ENCODE measurements around the gene GALNT13.

The GALNT13 gene

GRCh38 chr2:153880926-153881325 is 9.2 kb downstream of the GALNT13 start:
- H3K14ac ChIP-seq (ENCODE audit: low read length), result no peak overlapping the region
- H2BK120ac ChIP-seq (ENCODE audit: low read depth, low read length), result no peak overlapping the region
- no peak overlapping the region for H4K91ac ChIP-seq (ENCODE audit: low read depth, low read length, poor library complexity)
- DNase-seq (ENCODE audit: low spot score), result no peak
- H3K9ac ChIP-seq (ENCODE audit: low read depth, low read length, poor library complexity), result no peak overlapping the region
- H3K4me2 ChIP-seq (ENCODE audit: insufficient read depth, low read length, poor library complexity, severe bottlenecking), result no peak overlapping the region
- no peak overlapping the region for H2AFZ ChIP-seq (ENCODE audit: low read length)
- no peak overlapping the region for H2BK5ac ChIP-seq (ENCODE audit: low read length)
- H3K27ac ChIP-seq (replicated peaks; ENCODE audit: low read length), result no peak overlapping the region
- no peak overlapping the region for H3K23ac ChIP-seq (ENCODE audit: low read depth, low read length, poor library complexity)
- H3K9me3 ChIP-seq (replicated peaks in 1 of 2; ENCODE audit: control insufficient read depth in 2 of 2, insufficient read depth in 1 of 2, low read depth in 1 of 2, low read length in 2 of 2), result no peaks in the 10 kb centered on the region
- no peak overlapping the region for H3K4ac ChIP-seq (ENCODE audit: low read length)
- H3K27me3 ChIP-seq (ENCODE audit: control insufficient read depth in 3 of 3, insufficient read depth in 3 of 3, low read depth in 1 of 3, low read length in 3 of 3), result no peaks in the 10 kb centered on the region
- no peak overlapping the region for H3K4me3 ChIP-seq (ENCODE audit: low read length in 2 of 2)
- no peak overlapping the region for H4K8ac ChIP-seq (ENCODE audit: low read depth, low read length)
- no peaks in the 10 kb centered on the region for H3K36me3 ChIP-seq (replicated peaks in 1 of 2; ENCODE audit: control insufficient read depth in 2 of 2, insufficient read depth in 2 of 2, low read length in 2 of 2)
- H2BK12ac ChIP-seq (ENCODE audit: low read length), result no peak overlapping the region
- H3K4me1 ChIP-seq (ENCODE audit: control insufficient read depth in 2 of 2, insufficient read depth in 1 of 2, low read depth in 1 of 2, low read length in 2 of 2), result no peaks in the 10 kb centered on the region
- no peaks in the 10 kb centered on the region for H3K79me1 ChIP-seq (ENCODE audit: low read depth, low read length)
- H2AK5ac ChIP-seq (ENCODE audit: low read depth, low read length), result no peak overlapping the region
- H2BK15ac ChIP-seq (ENCODE audit: low read length), result no peak overlapping the region
- H3K18ac ChIP-seq (ENCODE audit: low read length), result no peak overlapping the region
- WGBS, 2 donors (ENCODE audit: extremely low coverage in 2 of 2, insufficient read length in 2 of 2, insufficient replicate concordance in 1 of 2), result no CpG with 5 or more reads among the region's 2 CpGs

DNA sequence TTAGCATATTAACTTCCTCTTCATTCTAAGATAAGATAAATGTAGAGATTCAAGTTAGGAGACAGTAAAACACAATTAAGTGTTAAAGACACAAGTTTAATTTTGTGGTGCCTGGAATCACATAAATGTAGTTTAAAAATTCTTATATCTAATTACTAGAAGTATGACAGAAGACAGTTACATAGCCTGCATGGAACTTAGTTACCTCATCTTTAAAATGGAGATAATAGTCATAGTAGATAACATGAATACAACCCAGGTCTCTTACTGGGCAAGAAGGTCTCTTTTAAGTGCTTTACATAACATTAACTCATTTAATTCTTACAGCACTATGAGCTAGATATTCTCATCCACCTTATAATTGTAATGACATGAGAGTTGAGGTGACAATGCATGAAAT is 15.1 kb downstream of the GALNT13 start:
- H3K18ac ChIP-seq (ENCODE audit: low read length), result no peak overlapping the region
- H3K79me1 ChIP-seq (ENCODE audit: low read depth, low read length), result no peaks in the 10 kb centered on the region
- H3K36me3 ChIP-seq (replicated peaks in 1 of 2; ENCODE audit: control insufficient read depth in 2 of 2, insufficient read depth in 2 of 2, low read length in 2 of 2), result no peaks in the 10 kb centered on the region
- H3K4ac ChIP-seq (ENCODE audit: low read length), result no peak overlapping the region
- H2BK120ac ChIP-seq (ENCODE audit: low read depth, low read length), result no peak overlapping the region
- no peak overlapping the region for H3K4me2 ChIP-seq (ENCODE audit: insufficient read depth, low read length, poor library complexity, severe bottlenecking)
- H2BK12ac ChIP-seq (ENCODE audit: low read length), result no peak overlapping the region
- H3K9ac ChIP-seq (ENCODE audit: low read depth, low read length, poor library complexity), result no peak overlapping the region
- H3K4me1 ChIP-seq (ENCODE audit: control insufficient read depth in 2 of 2, insufficient read depth in 1 of 2, low read depth in 1 of 2, low read length in 2 of 2), result peaks cover 0 to 11% of the 10 kb centered on the region in 2 donors
- no peak overlapping the region for H2BK5ac ChIP-seq (ENCODE audit: low read length)
- H3K27me3 ChIP-seq (ENCODE audit: control insufficient read depth in 3 of 3, insufficient read depth in 3 of 3, low read depth in 1 of 3, low read length in 3 of 3), result no peaks in the 10 kb centered on the region
- no peak overlapping the region for H4K91ac ChIP-seq (ENCODE audit: low read depth, low read length, poor library complexity)
- H4K8ac ChIP-seq (ENCODE audit: low read depth, low read length), result no peak overlapping the region
- H3K14ac ChIP-seq (ENCODE audit: low read length), result no peak overlapping the region
- DNase-seq (ENCODE audit: low spot score), result no peak
- no peaks in the 10 kb centered on the region for H3K9me3 ChIP-seq (replicated peaks in 1 of 2; ENCODE audit: control insufficient read depth in 2 of 2, insufficient read depth in 1 of 2, low read depth in 1 of 2, low read length in 2 of 2)
- H3K23ac ChIP-seq (ENCODE audit: low read depth, low read length, poor library complexity), result no peak overlapping the region
- no peak overlapping the region for H2AK5ac ChIP-seq (ENCODE audit: low read depth, low read length)
- no peak overlapping the region for H2AFZ ChIP-seq (ENCODE audit: low read length)
- H3K4me3 ChIP-seq (ENCODE audit: low read length in 2 of 2), result no peak overlapping the region
- H3K27ac ChIP-seq (replicated peaks; ENCODE audit: low read length), result no peak overlapping the region
- H2BK15ac ChIP-seq (ENCODE audit: low read length), result no peak overlapping the region

DNA sequence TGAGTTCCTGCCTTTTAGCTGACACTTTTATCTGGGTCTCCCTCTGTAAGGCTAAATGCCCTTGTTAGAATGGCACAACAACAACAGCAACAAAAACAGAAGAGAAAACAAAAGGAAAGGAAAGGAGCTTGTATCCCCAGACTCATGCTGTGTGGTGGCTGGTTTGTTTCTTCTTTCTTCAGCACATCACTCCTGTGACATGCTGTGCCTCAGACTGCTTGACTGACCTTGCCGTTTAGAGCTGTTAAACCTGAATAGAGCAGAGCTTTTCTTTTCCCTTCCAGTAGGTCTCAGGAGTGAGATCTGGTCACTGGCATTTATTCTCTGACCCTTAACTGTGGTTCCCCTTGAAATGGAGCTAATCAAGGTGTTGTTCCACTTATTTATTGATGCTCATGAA is 18.9 kb downstream of the GALNT13 start:
- H2BK15ac ChIP-seq (ENCODE audit: low read length), result no peak overlapping the region
- no peak overlapping the region for H3K9ac ChIP-seq (ENCODE audit: low read depth, low read length, poor library complexity)
- no CpG with 5 or more reads among the region's 1 CpG for WGBS, 2 donors (ENCODE audit: extremely low coverage in 2 of 2, insufficient read length in 2 of 2, insufficient replicate concordance in 1 of 2)
- no peaks in the 10 kb centered on the region for H3K36me3 ChIP-seq (replicated peaks in 1 of 2; ENCODE audit: control insufficient read depth in 2 of 2, insufficient read depth in 2 of 2, low read length in 2 of 2)
- H2AK5ac ChIP-seq (ENCODE audit: low read depth, low read length), result no peak overlapping the region
- no peak overlapping the region for H3K27ac ChIP-seq (replicated peaks; ENCODE audit: low read length)
- H4K91ac ChIP-seq (ENCODE audit: low read depth, low read length, poor library complexity), result no peak overlapping the region
- H3K14ac ChIP-seq (ENCODE audit: low read length), result no peak overlapping the region
- no peak overlapping the region for H3K18ac ChIP-seq (ENCODE audit: low read length)
- H3K27me3 ChIP-seq (ENCODE audit: control insufficient read depth in 3 of 3, insufficient read depth in 3 of 3, low read depth in 1 of 3, low read length in 3 of 3), result no peaks in the 10 kb centered on the region
- no peak overlapping the region for H3K4me3 ChIP-seq (ENCODE audit: low read length in 2 of 2)
- H3K4me1 ChIP-seq (ENCODE audit: control insufficient read depth in 2 of 2, insufficient read depth in 1 of 2, low read depth in 1 of 2, low read length in 2 of 2), result peaks cover 0 to 11% of the 10 kb centered on the region in 2 donors
- H2BK12ac ChIP-seq (ENCODE audit: low read length), result no peak overlapping the region
- no peak overlapping the region for H3K4me2 ChIP-seq (ENCODE audit: insufficient read depth, low read length, poor library complexity, severe bottlenecking)
- H3K9me3 ChIP-seq (replicated peaks in 1 of 2; ENCODE audit: control insufficient read depth in 2 of 2, insufficient read depth in 1 of 2, low read depth in 1 of 2, low read length in 2 of 2), result no peaks in the 10 kb centered on the region
- no peak overlapping the region for H2BK120ac ChIP-seq (ENCODE audit: low read depth, low read length)
- H2AFZ ChIP-seq (ENCODE audit: low read length), result no peak overlapping the region
- H3K79me1 ChIP-seq (ENCODE audit: low read depth, low read length), result no peaks in the 10 kb centered on the region
- no peak overlapping the region for H3K4ac ChIP-seq (ENCODE audit: low read length)
- H2BK5ac ChIP-seq (ENCODE audit: low read length), result no peak overlapping the region
- no peak for DNase-seq (ENCODE audit: low spot score)
- no peak overlapping the region for H3K23ac ChIP-seq (ENCODE audit: low read depth, low read length, poor library complexity)
- no peak overlapping the region for H4K8ac ChIP-seq (ENCODE audit: low read depth, low read length)

DNA sequence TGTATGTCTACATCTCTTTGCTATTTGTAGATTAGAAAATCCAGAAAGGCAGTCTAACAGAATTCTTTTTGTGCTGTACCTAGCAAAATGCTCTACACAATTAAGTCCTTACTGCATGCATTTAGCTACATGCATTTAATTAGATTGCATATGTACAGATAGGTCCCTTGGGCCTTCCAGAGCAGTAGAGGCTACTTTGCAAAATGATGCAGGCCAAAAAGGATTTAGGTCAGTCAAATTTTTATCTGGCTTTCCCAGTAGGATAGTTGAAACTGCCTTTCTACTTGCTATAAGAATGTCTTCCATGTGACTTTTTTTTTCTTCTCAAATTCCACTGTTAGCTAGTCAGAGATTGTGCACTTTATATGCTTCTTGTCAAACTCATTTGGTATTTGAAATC is 19.3 kb downstream of the GALNT13 start:
- Histone ChIP-seq H3K36me3 (replicated peaks in 1 of 2; ENCODE audit: control insufficient read depth in 2 of 2, insufficient read depth in 2 of 2, low read length in 2 of 2) (no peaks in the 10 kb centered on the region), H3K23ac (ENCODE audit: low read depth, low read length, poor library complexity) (no peak overlapping the region), H4K8ac (ENCODE audit: low read depth, low read length) (no peak overlapping the region), H2BK5ac (ENCODE audit: low read length) (no peak overlapping the region), H3K27ac (replicated peaks; ENCODE audit: low read length) (no peak overlapping the region), H3K18ac (ENCODE audit: low read length) (no peak overlapping the region), H3K4me3 (ENCODE audit: low read length in 2 of 2) (no peak overlapping the region), H2BK15ac (ENCODE audit: low read length) (no peak overlapping the region), H3K79me1 (ENCODE audit: low read depth, low read length) (no peaks in the 10 kb centered on the region), H3K27me3 (ENCODE audit: control insufficient read depth in 3 of 3, insufficient read depth in 3 of 3, low read depth in 1 of 3, low read length in 3 of 3) (no peaks in the 10 kb centered on the region), H4K91ac (ENCODE audit: low read depth, low read length, poor library complexity) (no peak overlapping the region), H3K4me1 (ENCODE audit: control insufficient read depth in 2 of 2, insufficient read depth in 1 of 2, low read depth in 1 of 2, low read length in 2 of 2) (peaks cover 0 to 11% of the 10 kb centered on the region in 2 donors), H2AFZ (ENCODE audit: low read length) (no peak overlapping the region), H3K4me2 (ENCODE audit: insufficient read depth, low read length, poor library complexity, severe bottlenecking) (no peak overlapping the region), H3K4ac (ENCODE audit: low read length) (no peak overlapping the region), H2AK5ac (ENCODE audit: low read depth, low read length) (no peak overlapping the region), H3K14ac (ENCODE audit: low read length) (no peak overlapping the region), H2BK120ac (ENCODE audit: low read depth, low read length) (no peak overlapping the region), H3K9me3 (replicated peaks in 1 of 2; ENCODE audit: control insufficient read depth in 2 of 2, insufficient read depth in 1 of 2, low read depth in 1 of 2, low read length in 2 of 2) (no peaks in the 10 kb centered on the region), H2BK12ac (ENCODE audit: low read length) (no peak overlapping the region), H3K9ac (ENCODE audit: low read depth, low read length, poor library complexity) (no peak overlapping the region)
- DNase-seq (ENCODE audit: low spot score), result no peak
